Thyroid gland (tissue), 4 donors: ENCODE measurements around the gene SPART. TPM values are rescaled to one million over a fixed set of nuclear protein-coding genes. Genes with fewer than 3 reads are reported as not detected.
"Not testable (repeated sequence)": the region's sequence is repeated elsewhere in the genome, so short reads cannot be mapped to it uniquely, and the experiment has no call there.

Source experiments
- DNase-seq, 2 donors: peaks; one replicate each; pipeline ENCODE4 v3.0.0-alpha.2; 2019
- H3K27ac ChIP-seq, 3 donors: fragments of 200-600 bp; sonication (generic); 1 replicate in 2 of 3; 2 replicates in 1 of 3; pipeline ENCODE4 v1.5.1; 2016 to 2019; ENCODE audit warnings: mild to moderate bottlenecking in 1 of 3, moderate library complexity in 1 of 3
- H3K27me3 ChIP-seq: fragments of 200-600 bp; sonication (generic); one replicate; pipeline ENCODE4 v1.5.1; 2019
- H3K36me3 ChIP-seq, 2 donors: fragments of 200-600 bp; sonication (generic); one replicate each; pipeline ENCODE4 v1.5.1; 2016 to 2019
- H3K4me1 ChIP-seq, 2 donors: fragments of 200-600 bp; sonication (generic); one replicate each; pipeline ENCODE4 v1.5.1; 2017 to 2019
- H3K4me3 ChIP-seq, 3 donors: fragments of 200-600 bp; sonication (generic); replicated peaks in 1 of 3; 1 replicate in 2 of 3; 2 replicates in 1 of 3; pipeline ENCODE4 v1.5.1; 2016; ENCODE audit warnings: mild to moderate bottlenecking in 1 of 3
- H3K9me3 ChIP-seq: fragments of 200-600 bp; sonication (generic); one replicate; pipeline ENCODE4 v1.5.1; 2017
- CTCF ChIP-seq, 6 experiments: fragments of 200-600 bp in 3 of 6; fragments of 450-650 bp in 3 of 6; sonication (generic) in 3 of 6; IDR thresholded peaks; one replicate each; pipeline ENCODE4 v1.5.1; 2016 to 2019; ENCODE audit warnings: antibody characterized with exemption in 6 of 6, mild to moderate bottlenecking in 2 of 6, inconsistent platforms in 1 of 6, moderate library complexity in 1 of 6
- POLR2A ChIP-seq, 2 donors: fragments of 450-650 bp; IDR thresholded peaks; one replicate each; pipeline ENCODE4 v1.6.1; 2017; ENCODE audit warnings: antibody characterized with exemption in 2 of 2, mild to moderate bottlenecking in 2 of 2, moderate library complexity in 1 of 2
- WGBS, 2 donors: methylation state at CpG; one replicate each; pipeline ENCODE4 v1.1.5; 2017; 5-methylcytosine and 5-hydroxymethylcytosine counted together
- intact Hi-C: fragments of 100-400 bp; cut with DNase I; formaldehyde crosslinking; loops from one replicate; pipeline ENCODE4 v1.15.1; 2023
- total RNA-seq, 4 donors: library from RNA; depleted of rRNA; stranded (reverse); fragments of >200 nt; gene quantifications; one replicate each; pipeline ENCODE4 v1.2.3, GENCODE V29; 2016

Gene SPART
- total RNA-seq, 4 donors from 2014 or later: 63.1 to 86.9 (median 77.5) TPM

- intact Hi-C loops: no loop called here
- no peak overlapping the region for H3K27ac ChIP-seq
- no peak overlapping the region for H3K4me3 ChIP-seq
- no peaks in the 10 kb centered on the region for H3K9me3 ChIP-seq
- peaks cover 5 to 7% of the 10 kb centered on the region in 2 donors for H3K4me1 ChIP-seq
- H3K36me3 ChIP-seq: no peaks in the 10 kb centered on the region
- TF ChIP-seq POLR2A (IDR thresholded peaks at IDR 0.05) (no peak), CTCF (IDR thresholded peaks at IDR 0.05) (no peak)
- 81 to 87% methylated on average over 3 of the region's 3 CpGs for WGBS, 2 donors
- DNase-seq: no peak
- no peaks in the 10 kb centered on the region for H3K27me3 ChIP-seq
Observed at GRCh38 chr13:36302289-36302688, 43.9 kb downstream of the SPART start.

GRCh38 chr13:36299469-36299868 is 46.7 kb downstream of the SPART start:
- not testable (repeated sequence) for H3K4me1 ChIP-seq, H3K27ac ChIP-seq, DNase-seq

GRCh38 chr13:36298535-36299068 is 47.6 kb downstream of the SPART start:
- TF ChIP-seq POLR2A (IDR thresholded peaks at IDR 0.05) (no peak), CTCF (IDR thresholded peaks at IDR 0.05) (no peak)
- Histone ChIP-seq H3K27ac (peak overlapping the region in 1 of 3 donors; percentile 87), H3K27me3 (no peaks in the 10 kb centered on the region), H3K4me3 (no peak overlapping the region), H3K9me3 (no peaks in the 10 kb centered on the region), H3K4me1 (peaks cover 5 to 7% of the 10 kb centered on the region in 2 donors), H3K36me3 (no peaks in the 10 kb centered on the region)
- DNase-seq: no peak
- intact Hi-C loops: no loop called here
- 18 to 43% methylated on average over 4 of the region's 4 CpGs for WGBS, 2 donors

More at GRCh38 chr13:36299469-36299868, 46.7 kb downstream of the SPART start:
- H3K27me3 ChIP-seq, H3K36me3 ChIP-seq, intact Hi-C loops, H3K4me3 ChIP-seq, H3K9me3 ChIP-seq: not testable (repeated sequence)
- 57 to 58% methylated on average over 3 of the region's 3 CpGs for WGBS, 2 donors

GRCh38 chr13:36297366-36298338 is 48.5 kb downstream of the SPART start, which contains the start of gene CCDC169:
Gene CCDC169, minus strand, starts transcription at chr13:36297814. Its CDS starts 95 bp downstream, at chr13:36297719.
- TF ChIP-seq POLR2A (IDR thresholded peaks at IDR 0.05) (peak in 1 of 2 donors; percentile 50), CTCF (IDR thresholded peaks at IDR 0.05) (peak in 1 of 6 experiments; percentile 14)
- peaks cover 5 to 7% of the 10 kb centered on the region in 2 donors for H3K4me1 ChIP-seq
- peak within 1 kb of the TSS; percentile 35 to 58 (median 39) for H3K4me3 ChIP-seq
- WGBS, 2 donors: 3 to 6% methylated on average over 36 to 44 of the region's 53 CpGs
- intact Hi-C loops: no loop called here
- H3K9me3 ChIP-seq: no peaks in the 10 kb centered on the region
- peak; percentile 78 to 80 for DNase-seq
- H3K27ac ChIP-seq: peak within 1 kb of the TSS in 2 of 3 donors; percentile 41 to 87
- no peaks in the 10 kb centered on the region for H3K36me3 ChIP-seq
- no peaks in the 10 kb centered on the region for H3K27me3 ChIP-seq

GRCh38 chr13:36294096-36294495 is 52.1 kb downstream of the SPART start:
- Histone ChIP-seq H3K27me3 (no peaks in the 10 kb centered on the region), H3K27ac (no peak overlapping the region), H3K4me3 (no peak overlapping the region), H3K36me3 (no peaks in the 10 kb centered on the region), H3K9me3 (no peaks in the 10 kb centered on the region), H3K4me1 (peaks cover 5 to 7% of the 10 kb centered on the region in 2 donors)
- DNase-seq: peak in 1 of 2 donors; percentile 7
- intact Hi-C loops: no loop called here
- 65% methylated on average over 3 of the region's 3 CpGs for WGBS, 2 donors
- TF ChIP-seq POLR2A (IDR thresholded peaks at IDR 0.05): no peak
- no peak for TF ChIP-seq CTCF (IDR thresholded peaks at IDR 0.05)
